Measurements from ENCODE around the gene GJB3.
"Not testable (repeated sequence)": the region's sequence is repeated elsewhere in the genome, so short reads cannot be mapped to it uniquely, and the experiment has no call there.

Gene GJB3

DNA sequence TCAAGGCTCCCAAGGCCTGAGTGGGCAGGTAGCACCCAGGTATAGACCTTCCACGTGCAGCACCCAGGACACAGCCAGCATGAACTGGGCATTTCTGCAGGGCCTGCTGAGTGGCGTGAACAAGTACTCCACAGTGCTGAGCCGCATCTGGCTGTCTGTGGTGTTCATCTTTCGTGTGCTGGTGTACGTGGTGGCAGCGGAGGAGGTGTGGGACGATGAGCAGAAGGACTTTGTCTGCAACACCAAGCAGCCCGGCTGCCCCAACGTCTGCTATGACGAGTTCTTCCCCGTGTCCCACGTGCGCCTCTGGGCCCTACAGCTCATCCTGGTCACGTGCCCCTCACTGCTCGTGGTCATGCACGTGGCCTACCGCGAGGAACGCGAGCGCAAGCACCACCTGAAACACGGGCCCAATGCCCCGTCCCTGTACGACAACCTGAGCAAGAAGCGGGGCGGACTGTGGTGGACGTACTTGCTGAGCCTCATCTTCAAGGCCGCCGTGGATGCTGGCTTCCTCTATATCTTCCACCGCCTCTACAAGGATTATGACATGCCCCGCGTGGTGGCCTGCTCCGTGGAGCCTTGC, 19.7 kb upstream of the GJB3 start:
- no peak for DNase-seq

- no peak for DNase-seq
Measured at GRCh38 chr1:34761776-34762307, 19.2 kb upstream of the GJB3 start.

DNA sequence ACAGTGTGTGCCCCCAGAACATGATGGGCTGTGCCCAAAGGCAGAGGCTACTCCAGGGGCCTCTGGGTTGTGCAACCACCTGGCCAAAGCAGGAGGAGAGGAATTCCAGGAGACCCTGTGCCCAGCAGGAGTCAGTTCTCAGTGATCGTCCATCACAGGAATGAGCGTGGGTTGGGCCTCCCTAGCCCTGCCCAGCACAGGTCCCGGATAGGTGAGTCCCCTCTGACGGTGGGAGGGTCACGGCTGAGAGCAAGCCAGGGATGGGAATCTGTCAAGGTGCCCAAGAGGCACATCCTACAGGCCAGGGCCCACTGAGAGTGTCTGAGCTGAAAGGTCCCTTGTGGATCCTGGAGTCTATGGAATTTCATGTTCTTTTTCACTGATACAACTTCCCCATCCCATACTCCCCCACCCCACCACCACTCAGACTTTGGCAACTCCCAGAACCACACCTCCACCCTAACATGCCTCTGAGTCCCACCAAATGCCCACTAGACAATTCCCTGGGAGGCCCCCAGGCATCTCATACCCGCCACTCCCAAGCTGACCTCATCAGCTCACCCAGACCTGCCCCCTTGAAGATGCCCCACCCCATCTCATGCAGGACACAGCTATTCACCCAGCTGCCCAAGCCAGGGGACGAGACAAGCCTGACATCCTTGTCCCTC, 18.4 kb upstream of the GJB3 start:
- DNase-seq: no peak

- DNase-seq: no peak
Measured at GRCh38 chr1:34763142-34763781, 17.8 kb upstream of the GJB3 start.

DNA sequence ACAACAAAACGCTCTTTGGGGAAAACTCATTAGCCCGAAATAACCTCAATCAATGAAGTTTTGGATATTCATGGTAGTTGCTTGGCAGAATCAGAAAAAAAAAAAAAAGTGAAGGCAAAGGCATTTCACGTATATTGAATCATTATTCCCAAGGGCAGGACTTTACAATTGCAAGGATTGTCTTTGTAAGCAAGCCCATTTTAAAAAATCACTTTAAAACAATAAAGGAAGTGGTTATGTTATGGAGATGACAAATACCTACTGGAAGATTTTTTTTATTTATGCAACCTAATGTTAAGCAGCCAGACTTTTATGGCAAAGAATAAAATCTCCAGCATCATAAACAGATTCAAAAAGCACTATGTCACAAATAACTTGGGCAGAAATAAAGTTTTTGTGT, 12.2 kb upstream of the GJB3 start:
- DNase-seq: no peak

DNA sequence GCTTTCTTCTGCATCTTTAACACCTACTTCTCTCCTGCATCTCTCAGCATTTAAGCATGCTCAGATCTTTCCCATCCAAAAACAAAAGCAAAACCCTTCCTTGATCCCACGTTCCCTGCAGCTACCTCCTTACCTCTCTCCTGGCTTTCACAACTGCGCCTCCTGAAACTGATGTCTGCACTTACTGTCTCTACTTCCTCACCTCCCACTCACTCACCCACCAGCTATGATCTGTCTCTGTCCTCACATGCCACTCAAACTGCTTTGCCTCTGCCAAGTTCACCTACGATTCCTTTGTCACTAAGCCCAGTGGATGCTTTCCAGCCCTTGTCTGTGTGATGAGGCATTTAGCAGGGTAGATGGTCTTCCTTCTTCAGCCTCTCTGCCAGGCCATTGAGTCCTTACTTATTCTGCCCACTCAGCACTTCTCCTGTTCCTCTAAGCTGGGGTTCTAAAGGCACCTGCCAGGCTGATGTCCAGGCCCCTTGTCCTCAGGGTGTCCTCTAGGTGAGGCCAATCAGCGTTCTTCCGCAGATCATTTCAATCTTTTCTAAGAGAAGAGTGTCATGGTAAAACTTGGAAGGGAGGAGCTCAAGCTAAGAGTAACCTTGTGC, 10.0 kb upstream of the GJB3 start:
- no peak for DNase-seq

DNA sequence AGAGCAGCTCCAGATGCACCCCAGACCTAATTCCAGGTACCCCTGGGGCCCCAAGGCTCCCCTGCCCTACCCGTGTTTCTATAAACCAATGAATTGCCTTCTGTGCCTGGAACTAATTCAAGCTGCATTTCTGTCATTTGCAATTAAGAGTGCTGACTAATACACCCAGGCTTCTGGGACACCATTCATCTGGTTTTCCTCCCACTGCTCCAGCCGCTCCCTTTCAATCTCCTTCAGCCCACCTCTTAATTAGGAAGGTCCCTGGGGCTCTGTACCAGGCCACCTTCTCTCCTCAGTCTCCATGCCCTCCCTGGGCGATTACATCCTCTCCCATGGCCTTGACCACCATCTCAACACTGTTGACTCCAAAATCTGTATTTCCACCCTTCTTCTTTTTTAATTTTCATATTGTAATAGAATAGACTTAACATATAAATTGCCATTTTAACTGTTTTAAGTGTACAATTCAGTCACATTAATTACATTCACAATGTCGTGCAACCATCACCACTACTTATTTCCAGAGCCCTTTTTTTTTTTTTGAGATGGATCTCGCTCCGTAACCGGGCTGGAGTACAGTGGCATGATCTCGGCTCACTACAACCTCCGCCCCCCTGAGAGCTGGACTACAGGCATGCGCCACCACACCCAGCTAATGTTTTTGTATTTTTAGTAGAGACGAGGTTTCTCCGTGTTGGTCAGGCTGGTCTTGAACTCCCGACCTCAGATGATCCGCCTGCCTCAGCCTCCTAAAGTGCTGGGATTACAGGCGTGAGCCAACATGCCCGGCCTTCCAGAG, 9.2 kb upstream of the GJB3 start:
- DNase-seq: no peak

DNA sequence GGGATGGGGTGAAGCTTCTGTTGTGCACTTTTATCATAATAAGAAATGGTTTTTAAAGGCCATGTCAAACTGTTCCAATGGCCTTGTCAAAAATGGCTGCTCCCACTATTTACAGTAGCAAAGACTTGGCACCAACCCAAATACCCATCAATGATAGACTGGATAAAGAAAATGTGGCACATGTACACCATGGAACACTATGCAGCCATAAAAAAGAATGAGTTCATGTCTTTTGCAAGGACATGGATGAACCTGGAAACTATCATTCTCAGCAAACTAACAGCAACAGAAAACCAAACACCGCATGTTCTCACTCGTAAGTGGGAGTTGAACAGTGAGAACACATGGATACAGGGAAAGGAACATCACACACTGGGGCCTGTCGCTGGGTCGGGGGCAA, 7.9 kb upstream of the GJB3 start:
- not testable (repeated sequence) for DNase-seq

DNA sequence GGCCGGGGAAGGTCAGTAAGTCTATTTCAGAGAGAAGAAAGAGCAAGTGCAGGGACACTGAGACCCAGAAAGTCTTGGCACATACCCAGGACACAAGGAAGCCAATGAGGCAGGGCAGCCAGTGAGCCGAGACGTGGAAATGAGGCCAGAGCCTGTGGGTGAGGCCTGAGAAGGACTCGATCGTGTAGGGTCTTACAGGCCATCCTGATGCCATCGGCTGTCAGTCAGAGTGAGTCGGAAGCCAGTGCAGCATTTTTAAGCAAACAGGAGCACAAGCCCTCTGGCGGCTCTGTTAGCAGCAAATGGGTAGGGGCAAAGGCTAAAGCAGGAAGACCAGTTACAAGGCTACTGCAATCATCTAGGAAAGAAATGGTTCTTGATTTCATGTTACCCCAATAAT, 6.1 kb upstream of the GJB3 start:
- DNase-seq: no peak

- DNase-seq: no peak
Measured at GRCh38 chr1:34776911-34777310, 4.1 kb upstream of the GJB3 start.

DNA sequence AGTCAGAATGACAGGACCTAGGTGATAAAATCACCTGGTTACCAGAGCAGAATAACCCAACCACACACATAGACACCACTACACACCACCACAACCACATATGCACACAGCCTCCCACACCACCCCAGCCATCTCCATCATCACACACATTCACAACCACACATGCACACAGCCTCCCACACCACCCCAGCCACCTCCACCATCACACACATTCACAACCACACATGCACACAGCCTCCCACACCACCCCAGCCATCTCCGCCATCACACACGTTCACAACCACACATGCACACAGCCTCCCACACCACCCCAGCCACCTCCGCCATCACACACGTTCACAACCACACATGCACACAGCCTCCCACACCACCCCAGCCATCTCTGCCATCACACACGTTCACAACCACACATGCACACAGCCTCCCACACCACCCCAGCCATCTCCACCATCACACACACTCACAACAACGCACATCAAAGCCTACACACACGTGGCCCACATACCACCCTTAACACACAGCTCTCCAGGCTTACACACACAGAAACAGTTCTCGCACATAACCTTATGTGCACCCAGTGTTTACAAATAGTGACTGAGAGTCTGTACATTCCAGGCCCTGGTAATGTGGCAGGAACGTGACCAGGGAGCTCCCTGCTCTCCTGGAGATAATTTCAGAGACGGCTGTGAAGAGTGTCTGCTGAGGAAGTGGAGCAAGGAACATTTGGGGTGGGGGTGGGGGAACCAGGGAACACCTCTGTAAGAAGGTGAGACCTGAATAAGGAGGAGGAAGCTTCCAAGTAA, 3.3 kb upstream of the GJB3 start:
- no peak for DNase-seq

- DNase-seq: no peak
Measured at GRCh38 chr1:34778381-34778780, 2.6 kb upstream of the GJB3 start.

DNA sequence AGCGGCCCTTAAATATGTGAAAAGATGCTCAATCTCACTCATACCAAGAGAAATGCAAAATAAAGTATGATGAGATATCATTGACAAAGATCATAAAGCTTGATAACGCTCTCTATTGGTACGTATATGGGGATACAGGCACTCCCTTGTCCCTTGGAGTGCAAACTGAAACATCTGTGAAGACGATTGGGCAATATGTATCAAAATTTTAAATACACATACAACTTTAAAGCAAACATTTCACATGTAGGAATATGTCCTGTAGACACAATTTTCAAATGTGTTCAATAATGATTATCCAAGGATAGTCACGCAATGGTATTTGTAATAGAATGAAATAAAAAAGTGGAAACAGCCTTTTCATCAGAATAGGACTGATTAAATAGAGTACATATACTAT, 2.0 kb upstream of the GJB3 start:
- DNase-seq: no peak

GRCh38 chr1:34779526-34779925, 1.5 kb upstream of the GJB3 start:
- no peak for DNase-seq

DNA sequence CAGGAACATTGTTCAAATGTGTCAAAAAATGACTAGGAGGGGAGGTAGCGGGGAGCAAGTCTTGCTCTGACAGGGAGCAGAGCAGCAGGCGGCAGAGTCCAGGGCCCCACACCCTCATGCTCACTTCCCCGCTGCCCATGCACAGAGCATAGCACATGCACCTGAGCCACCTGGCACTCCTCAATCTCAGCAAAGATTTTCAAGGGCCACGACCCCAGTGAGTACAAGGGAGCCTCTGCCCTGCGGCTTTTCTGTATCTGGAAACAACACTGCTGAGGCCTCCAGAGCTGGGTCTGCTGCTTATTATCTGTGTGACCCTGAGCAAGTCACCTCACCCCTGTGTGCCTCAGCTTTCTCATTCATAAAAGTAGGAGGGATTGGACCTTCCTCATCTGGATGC, 1.1 kb upstream of the GJB3 start:
- DNase-seq: no peak

- no peak for DNase-seq
Measured at GRCh38 chr1:34780528-34780927, 486 bp upstream of the GJB3 start.

DNA sequence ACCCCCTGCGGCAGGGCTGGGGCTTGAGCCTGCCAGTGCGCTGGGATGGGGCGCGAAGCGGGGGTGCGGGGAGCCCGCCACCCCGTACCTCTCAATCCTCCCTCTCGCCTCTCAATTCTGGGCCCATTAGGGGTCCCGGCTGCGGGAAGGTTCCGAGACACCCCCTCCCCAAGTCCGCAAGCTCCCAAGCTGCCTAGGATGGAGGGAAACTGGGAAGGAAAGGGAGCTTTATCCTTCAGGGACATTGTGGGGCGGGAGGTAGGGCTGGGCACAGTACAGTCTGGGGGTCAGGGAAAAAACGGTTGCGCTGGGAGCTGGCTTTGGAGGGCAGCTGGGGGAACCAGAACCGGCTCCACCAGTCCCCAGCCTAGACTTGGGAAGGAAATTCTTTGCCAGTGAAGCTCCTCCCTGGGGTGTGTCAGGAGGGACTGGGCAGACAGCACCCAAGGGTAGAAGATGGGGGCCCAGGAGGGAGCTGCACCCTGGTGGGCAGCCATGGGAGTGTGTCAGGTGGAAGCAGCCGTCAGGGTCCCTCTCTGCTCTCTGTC, 904 bp downstream of the GJB3 start:
- DNase-seq: no peak

DNA sequence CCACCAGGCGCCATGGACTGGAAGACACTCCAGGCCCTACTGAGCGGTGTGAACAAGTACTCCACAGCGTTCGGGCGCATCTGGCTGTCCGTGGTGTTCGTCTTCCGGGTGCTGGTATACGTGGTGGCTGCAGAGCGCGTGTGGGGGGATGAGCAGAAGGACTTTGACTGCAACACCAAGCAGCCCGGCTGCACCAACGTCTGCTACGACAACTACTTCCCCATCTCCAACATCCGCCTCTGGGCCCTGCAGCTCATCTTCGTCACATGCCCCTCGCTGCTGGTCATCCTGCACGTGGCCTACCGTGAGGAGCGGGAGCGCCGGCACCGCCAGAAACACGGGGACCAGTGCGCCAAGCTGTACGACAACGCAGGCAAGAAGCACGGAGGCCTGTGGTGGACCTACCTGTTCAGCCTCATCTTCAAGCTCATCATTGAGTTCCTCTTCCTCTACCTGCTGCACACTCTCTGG, 3.8 kb downstream of the GJB3 start:
- no peak for DNase-seq

GRCh38 chr1:34785231-34785874, 4.3 kb downstream of the GJB3 start:
- DNase-seq: no peak

DNA sequence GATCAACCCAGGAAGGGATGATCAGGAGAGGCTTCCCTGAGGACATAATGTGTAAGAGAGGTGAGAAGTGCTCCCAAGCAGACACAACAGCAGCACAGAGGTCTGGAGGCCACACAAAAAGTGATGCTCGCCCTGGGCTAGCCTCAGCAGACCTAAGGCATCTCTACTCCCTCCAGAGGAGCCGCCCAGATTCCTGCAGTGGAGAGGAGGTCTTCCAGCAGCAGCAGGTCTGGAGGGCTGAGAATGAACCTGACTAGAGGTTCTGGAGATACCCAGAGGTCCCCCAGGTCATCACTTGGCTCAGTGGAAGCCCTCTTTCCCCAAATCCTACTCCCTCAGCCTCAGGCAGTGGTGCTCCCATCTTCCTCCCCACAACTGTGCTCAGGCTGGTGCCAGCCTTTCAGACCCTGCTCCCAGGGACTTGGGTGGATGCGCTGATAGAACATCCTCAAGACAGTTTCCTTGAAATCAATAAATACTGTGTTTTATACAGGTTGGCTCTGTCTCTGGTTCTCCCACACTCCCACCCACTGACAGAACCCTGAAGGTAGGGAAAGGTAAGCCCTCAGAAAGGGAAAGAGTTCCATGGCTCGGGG, 5.0 kb downstream of the GJB3 start:
- no peak for DNase-seq

Measured in NCI-H1048 (cell line).